Measurements from ENCODE around the gene BRDT.
"Not testable (repeated sequence)": the region's sequence is repeated elsewhere in the genome, so short reads cannot be mapped to it uniquely, and the experiment has no call there.

BRDT gene

DNA sequence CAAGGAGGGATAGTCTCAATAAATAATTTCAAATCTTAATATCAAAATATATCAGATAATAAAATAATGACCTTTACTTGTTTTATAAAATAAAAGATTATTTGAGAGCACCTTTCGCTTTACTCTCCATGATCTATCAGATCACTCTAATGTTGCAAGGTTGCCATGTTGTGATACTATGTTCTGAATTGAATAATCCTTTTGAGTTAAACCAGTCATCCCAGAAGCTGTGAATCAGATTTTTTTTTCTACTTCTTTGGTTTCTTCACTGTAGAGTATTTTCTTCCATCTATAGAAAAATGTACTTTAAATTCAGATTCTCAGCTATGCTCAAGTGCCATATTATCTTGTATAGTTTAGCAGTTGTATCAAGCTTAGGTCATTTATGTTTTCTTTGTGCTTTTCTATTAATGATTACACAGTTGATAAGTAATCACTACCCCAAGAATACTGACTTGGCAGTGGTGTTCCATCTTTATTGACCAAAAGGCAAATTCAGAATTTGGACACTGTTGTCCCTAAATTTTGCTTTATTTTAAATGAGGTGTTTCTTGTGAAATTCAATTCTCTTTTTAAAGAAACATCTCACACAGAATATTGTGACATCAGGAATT, 32.9 kb downstream of the BRDT start:
- DNase-seq (ENCODE audit: low spot score) = no peak

DNA sequence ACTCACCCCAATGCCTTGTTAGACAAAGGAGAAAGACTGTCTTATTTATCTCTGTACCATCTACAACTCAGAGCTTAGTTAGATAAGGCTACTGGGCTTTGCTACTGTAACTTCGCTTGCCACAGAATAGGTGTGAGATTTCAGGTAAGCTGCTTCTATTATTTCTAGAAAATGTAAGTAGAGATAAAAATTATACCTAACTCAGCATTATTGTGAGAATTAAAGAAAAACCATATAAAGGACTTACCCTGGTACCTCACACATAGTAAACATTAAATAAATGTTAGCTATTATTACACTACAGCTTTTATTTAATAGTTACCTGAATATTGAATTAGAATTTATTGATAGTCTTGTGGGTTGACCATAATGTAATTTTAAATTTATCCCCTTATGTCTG, 44.1 kb downstream of the BRDT start:
- DNase-seq (ENCODE audit: low spot score) = no peak

DNA sequence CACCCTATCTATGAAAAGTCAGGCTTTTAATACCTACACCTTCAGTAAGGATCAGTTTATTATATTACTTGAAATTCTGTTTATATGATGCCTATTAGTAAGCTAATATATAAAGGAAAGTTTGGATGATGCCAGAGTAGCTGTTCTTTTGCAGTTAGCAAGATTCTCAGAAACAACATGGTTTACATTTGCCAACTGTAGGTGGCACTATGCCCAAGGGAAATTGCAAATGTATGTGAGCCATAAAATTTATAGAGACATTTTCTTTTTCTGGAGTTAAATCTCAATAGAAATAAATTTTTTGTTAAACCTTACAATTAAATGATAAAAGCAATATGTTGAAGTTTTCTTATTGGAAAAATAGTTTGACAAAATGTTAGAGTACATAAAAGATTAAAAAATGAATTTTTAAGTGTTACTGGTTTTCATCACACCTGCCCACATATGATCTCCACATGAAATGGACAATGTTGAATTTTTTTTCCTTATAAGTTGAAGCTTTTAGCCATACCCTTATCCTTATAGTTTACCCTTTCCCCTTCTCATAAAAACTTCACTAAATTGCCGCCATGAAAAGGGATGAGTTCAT, 48.5 kb downstream of the BRDT start:
- DNase-seq (ENCODE audit: low spot score) = peak; percentile 34

DNA sequence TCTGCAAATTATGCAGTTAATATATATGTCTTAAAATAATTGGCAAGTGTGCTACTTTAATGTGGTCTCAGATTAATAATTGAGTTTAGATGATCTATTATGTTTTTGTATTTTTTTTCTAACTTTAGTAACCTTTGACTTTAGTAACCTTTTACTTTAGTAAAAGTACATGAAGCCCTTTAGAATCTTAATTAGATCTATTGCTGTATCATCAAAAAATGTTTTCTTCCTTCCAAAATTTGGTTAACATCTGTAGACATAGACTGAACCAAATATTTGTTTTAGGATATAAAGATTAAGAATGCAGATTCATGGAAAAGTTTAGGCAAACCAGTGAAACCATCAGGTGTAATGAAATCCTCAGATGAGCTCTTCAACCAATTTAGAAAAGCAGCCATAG, 54.9 kb downstream of the BRDT start:
- no peak for DNase-seq (ENCODE audit: low spot score)

DNA sequence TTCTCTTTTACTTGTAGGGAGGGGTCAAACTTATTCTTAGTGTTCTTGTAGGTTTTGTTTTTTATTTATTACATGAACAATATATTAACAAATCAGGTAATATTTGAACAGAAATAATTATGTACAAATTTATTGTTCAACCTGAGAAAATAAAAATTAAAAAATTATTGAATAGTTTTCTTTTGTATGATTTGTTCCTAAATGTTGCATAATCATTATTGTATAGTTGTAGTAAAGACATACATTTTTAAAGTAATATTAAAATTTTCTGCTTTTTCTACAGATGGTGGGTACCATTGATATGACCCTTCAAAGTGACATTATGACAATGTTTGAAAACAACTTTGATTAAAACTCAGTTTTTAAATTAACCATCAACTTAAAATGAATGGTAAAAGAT, 64.7 kb downstream of the BRDT start:
- DNase-seq (ENCODE audit: low spot score) = no peak

DNA sequence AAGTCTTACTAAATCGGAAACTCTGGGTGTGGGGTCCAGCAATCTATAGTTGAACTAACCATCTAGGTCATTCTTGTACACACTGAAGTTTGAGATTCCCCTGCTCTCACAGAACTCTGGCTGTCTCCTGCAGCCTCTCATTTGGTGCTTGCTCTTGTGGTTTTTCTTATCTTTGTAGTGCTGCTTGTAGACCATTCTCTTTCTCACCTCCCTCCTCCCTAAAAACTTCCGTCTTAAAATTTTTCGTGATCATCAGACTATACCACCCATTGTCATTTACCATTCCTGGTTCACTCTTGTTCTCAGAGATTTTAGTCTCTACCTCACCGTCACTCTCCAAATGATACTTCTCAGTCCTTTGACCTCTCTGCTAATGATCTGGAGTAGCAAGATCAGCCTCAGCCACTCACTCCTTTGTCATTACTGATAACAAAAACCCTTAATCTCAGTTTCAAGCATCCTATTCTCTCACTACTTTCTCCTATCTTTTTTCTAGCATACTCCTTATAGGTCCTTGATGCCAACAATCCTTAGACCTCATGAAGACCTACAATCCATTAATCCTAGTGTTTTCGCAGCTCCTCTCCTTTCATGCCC, 67.6 kb downstream of the BRDT start:
- no peak for DNase-seq (ENCODE audit: low spot score)

DNA sequence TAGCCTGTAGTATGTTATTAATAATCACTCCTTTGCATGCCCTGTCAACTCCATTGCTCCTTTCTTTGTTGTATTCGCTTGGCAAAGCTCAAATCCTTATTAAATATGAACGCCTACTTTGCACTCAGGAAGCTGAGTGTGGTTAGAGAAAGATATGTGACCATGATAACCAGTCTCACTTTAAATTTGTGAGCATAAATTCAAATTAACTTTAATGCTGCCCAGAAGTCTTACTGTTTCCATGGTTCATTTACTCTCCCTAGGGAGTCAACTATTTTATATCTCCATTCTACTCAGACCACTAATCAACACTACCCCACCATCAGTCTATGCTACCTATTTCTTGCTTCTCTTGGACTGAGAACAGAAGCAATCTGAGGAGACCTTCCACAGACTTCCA, 68.5 kb downstream of the BRDT start:
- DNase-seq (ENCODE audit: low spot score) = no peak

DNA sequence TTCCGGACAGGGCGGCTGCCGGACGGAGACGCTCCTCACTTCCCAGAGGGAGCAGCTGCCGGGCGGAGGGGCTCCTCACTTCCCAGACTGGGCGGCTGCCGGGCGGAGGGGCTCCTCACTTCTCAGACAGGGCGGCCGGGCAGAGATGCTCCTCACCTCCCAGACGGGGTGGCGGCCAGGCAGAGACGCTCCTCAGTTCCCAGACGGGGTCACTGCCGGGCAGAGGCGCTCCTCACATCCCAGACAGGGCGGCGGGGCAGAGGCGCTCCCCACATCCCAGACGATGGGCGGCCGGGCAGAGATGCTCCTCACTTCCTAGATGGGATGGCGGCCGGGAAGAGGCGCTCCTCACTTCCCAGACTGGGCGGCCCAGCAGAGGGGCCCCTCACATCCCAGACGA, 76.8 kb downstream of the BRDT start:
- DNase-seq (ENCODE audit: low spot score) = not testable (repeated sequence)

DNA sequence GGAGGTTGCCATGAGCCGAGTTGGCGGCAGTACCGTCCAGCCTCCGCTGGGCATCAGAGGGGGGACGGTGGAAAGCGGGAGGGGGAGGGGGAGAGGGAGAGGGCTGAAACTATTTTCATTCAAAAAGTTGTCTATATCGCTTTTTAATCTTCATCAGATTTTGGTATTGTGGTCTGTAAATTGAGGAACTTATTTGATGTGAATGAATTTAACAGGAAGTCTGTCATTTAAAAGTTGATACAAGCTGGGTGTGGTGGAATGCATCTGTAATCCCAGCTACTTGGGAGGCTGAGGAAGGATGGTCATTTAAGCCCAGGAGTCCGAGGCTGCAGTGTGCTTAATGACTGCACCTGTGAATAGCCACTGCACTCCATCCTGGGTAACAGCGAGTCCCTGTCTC, 77.6 kb downstream of the BRDT start:
- no peak for DNase-seq (ENCODE audit: low spot score)

DNA sequence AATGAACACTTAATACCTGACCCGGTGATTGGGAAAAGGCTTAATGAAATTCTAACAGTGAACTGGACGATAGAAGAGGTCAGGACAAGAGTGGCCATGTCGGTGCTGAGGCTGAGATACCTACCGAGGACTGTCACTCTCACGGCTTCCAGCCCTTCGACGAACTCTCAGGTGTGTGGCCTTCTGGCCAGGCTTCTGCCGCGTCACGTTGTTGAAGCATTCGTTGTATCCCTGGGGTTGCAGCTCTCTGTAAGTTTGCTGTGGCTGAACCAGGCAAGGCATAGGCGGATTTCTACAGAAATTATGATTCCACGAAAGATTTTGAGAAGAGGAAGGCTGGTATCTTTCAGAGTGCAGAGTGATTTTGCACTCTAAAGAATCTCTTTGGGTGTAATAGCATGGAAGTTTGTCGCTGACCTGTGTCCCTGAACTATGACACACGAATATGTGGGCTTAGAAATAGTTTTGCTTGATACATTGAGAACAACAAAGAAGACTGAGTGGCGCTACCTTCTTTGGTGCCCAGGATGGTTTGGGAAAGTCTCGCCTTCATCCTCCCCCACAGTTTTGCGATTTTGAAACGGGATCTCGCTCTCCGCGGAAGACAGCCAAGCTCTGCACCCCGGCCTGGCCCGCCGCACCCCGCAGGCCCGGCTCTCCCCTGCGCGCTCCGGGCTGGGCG, 80.2 kb downstream of the BRDT start:
- DNase-seq (ENCODE audit: low spot score) = no peak

DNA sequence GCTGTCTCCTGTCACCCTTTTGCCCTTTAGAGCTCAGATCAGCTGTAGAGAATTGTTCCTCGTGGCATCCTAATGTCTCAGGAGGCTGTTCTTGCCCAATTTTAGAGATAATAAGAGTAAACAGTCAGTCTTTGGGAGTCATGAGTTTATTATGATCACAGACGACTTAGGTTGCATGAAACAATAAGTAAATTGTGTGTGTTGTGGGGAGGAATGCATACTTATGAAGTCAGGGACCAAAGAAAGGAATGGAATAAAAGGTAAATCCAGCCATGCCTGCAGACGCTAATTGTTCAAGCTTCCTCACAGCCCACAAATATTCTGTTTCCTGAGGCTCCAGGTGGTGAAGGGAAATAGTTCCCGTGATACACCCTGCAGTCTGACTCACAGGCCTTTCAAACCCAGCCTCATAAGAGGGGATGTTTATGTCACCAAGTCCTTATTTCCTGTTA, 81.5 kb downstream of the BRDT start:
- peak; percentile 3 for DNase-seq (ENCODE audit: low spot score)

DNA sequence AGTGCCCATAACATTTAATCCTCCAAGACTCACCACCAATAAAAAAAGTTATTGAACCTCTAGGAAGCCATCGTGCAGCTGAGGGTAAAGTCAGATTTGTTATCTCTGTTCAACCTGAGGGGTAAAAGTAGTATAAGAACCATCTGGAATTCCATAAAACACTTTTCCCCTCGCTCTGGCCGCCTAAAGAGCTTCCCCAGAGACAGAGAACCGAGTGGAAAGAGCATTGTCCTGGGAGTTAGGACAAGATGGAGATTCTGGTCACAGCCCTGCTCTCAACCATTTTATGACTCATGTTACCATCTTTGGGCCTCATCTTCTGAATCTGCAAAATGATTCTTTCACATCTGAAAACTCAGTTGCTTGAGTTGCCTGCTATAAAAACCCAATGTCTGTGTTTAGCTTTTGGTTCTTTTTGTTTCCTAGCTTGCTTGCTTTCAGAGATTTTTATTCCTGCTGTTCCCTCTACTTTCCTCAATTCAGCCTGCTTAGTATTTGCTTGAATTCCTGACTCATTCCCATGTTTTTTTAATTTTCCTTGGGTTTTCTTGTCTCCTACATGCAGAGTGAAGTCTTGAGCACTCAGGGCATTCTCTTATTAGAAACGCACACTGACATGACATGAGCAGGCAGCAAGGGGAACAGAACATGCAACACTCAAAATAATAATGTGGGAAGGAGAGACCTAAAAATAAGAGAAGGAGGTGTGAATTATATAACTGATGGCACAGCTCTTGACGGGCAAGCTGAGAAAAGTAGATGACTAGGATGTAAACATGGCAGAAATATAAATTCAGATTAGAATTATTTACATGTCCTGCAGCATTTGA, 82.3 kb downstream of the BRDT start:
- no peak for DNase-seq (ENCODE audit: low spot score)

DNA sequence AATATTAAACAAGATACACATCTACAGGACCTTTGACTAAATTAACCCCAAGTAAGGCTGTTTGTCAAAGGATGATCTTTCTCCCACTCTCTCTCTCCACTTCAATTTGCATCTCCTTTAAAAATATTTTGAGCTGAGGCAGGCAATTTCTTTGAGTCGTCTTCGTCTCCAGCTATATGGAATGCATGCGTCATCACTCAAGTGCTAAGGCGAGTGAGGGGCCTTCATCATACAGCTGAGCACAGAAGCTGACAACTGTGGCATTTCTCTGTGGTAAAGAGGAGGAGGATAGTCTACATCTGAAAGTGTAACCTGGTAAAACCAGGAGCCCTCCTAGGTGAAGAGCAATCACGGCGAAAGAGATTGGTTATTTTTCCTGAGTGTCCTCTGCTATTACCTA, 88.2 kb downstream of the BRDT start:
- DNase-seq (ENCODE audit: low spot score) = no peak

DNA sequence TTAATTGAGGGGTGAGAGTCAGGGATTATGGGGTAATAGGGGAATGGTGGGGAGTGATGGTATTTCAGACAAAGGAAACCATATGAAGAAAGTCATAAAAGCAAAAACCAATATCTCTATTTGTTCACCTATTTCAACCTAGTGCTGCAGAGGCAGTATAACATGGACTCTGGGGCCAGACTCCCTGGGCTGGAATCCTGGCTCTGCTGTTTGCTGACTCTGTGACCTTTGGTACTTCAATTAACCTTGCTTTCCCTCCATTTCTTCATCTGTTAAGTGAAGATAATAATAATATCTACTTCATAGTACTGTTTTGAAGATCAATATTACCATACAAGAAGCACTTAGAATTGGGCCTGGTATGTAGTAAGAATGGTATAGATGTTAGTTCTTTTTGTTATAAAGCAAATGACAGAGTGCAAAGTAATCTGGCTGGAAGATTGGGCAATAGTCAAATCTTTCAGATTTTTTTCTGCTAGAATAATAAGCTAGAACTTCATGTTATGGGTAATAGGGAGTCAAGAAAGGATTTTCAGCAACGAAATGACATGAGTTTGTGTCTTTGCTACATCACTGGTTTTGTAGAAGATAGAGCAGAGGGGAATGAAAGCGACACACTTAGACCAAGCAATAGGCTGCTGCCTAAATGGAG, 89.6 kb downstream of the BRDT start:
- no peak for DNase-seq (ENCODE audit: low spot score)

DNA sequence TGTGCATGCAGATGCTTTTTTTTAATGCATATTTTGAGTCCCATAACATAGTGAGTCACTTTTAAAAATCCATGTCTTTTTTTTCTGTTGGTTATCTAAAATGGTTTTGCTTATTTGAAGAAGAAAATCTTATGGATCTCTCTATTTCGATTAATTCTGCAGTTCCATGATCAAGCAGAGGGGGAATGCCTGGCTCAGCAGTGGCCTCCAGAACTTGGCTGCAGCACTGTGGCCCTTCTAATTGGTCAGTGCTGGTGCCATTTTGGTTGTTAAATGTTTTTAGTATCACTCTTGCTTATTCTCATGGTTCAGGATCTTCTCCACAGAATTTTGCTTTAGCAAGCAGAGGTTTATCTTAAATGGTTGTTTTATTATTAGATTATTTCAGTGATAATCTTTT, 91.8 kb downstream of the BRDT start:
- no peak for DNase-seq (ENCODE audit: low spot score)

DNA sequence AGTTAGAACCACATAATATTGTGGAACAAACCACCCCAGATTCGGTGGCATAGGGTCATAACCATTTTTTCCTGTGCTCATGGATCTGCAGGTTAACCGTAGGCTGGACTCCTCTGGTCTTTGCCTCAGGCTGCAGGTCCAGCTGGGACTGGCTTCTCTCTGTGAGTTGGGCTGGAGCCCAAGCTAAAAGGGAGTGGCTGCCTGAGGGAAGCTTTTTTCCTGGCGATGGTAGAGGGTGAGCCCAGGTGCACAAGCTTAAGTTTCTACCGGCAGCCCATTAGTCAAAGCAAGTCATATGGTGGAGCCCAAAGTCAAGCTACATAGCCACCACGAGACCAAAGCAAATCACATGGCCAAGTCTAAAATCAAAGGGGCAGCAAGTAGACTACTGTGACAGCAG, 94.4 kb downstream of the BRDT start:
- no peak for DNase-seq (ENCODE audit: low spot score)

DNA sequence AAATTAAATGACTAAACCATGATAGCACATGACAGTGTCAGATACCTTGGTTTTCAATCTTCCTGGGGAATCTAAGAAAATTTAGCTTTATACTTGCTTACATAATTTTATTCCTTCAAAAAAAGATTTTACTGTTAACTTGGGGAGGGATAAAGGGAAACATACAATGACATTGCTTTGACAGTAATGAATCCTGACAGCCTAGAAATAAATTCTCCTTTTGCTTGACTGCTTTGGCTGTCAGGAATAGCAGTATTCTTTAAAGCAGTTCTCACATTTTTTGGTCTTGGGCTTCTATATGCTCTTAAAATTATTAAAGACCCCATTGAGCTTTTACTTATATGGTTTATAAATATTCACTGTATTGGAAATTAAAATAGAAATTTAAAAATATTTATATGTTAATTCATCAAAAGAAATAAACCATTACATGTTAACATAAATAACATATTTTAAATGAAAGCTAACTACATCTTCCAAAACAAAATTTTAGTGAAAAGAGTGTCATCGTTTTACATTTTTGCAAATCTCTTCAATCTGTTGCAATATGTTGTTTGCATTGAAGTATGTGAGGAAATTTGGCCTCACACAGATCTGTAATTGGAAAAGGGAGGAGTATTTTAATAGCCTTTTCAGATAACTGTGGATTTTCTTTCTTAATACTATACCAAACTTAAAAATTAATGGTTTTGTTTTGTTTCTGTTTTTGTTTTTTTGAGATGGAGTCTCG, 96.7 kb downstream of the BRDT start:
- DNase-seq (ENCODE audit: low spot score) = no peak

DNA sequence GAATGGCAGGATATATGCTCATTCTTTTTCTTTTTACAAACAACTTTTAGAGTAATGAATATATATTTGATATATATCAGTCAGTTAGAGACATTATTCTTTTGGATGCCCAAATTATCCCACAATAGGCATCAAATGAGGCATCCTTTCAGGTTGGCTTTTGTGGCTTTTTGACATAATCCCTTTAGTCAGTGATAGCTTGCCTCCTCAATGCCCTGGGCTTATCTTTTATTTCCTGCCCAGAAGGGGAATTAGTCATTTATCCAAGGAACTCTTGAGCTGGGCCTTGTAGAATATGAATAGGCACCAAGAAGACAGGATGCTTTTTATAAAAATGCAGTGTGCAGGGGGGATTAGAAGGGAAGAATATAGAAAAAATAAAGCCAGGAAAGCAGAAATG, 102.7 kb downstream of the BRDT start:
- no peak for DNase-seq (ENCODE audit: low spot score)
